Hypothalamus (tissue), 51 donors: ENCODE measurements around the gene RPL7A.
"Not testable (repeated sequence)": the region's sequence is repeated elsewhere in the genome, so short reads cannot be mapped to it uniquely, and the experiment has no call there.

Experiments
- DNase-seq, 51 donors: peaks; one replicate each; lab custom pipeline; 2025; lab: John Stamatoyannopoulos, UW

Gene RPL7A

DNA sequence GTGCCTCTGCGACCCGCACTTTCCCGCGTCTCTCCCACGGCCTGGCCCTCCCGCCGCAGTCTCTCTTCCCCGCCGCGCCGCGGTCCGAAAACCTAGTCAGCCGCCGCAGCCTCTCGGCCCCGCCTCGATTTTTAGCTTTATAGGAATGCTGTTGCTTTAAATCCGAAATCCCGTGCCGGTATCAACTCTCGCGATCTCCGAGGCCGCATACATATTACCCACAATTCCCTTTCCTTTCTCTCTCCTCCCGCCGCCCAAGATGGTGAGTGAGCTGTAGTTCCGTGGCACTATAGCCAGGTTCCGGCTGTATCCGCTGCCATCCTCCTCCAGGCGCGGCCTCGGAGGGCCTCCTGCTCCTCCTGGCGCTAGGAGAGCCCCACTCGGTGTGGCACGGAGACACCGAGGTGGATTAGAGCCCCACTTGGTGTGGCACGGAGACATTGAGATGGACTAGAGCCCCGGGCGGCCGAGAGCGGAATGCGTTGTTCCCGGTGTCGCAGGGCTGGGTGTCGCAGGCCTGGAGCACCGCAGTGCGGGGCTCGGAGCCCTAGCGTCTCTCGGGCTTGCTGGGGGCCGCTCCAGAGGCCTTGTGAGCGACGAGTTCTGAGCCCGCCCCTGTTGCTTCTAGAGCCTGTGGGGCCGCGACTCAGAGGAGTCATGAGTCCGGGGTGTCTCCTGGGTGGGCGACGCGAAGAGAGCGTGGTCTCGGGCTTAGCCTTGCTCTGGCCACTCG lies at the start of gene RPL7A, which contains the start of gene MED22:
TSS of gene RPL7A (plus strand) at position 234 of the 733 bp plus-strand sequence. CDS start at position 260, 26 bp downstream.
TSS of gene MED22 (minus strand) at position 147 of the 733 bp plus-strand sequence. CDS start 1,469 bp downstream, outside the sequence.
- peak; percentile 41 to 95 (median 78) for DNase-seq

DNA sequence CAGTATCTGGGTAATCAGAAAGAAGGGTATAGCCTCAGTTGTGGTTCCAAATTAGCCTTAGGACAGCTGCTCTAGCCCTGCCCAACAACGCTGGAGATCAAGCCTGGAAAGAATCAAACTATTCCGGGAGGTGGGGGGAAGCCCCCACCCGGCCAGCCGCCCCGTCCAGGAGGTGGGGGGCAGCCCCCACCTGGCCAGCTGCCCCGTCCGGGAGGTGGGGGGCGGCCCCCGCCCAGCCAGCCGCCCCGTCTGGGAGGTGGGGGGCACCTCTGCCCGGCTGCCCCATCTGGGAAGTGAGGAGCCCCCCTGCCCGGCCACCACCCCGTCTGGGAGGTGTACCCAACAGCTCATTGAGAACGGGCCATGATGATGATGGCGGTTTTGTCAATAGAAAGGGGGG lies 48.0 kb upstream of the RPL7A start:
- DNase-seq: not testable (repeated sequence)

DNA sequence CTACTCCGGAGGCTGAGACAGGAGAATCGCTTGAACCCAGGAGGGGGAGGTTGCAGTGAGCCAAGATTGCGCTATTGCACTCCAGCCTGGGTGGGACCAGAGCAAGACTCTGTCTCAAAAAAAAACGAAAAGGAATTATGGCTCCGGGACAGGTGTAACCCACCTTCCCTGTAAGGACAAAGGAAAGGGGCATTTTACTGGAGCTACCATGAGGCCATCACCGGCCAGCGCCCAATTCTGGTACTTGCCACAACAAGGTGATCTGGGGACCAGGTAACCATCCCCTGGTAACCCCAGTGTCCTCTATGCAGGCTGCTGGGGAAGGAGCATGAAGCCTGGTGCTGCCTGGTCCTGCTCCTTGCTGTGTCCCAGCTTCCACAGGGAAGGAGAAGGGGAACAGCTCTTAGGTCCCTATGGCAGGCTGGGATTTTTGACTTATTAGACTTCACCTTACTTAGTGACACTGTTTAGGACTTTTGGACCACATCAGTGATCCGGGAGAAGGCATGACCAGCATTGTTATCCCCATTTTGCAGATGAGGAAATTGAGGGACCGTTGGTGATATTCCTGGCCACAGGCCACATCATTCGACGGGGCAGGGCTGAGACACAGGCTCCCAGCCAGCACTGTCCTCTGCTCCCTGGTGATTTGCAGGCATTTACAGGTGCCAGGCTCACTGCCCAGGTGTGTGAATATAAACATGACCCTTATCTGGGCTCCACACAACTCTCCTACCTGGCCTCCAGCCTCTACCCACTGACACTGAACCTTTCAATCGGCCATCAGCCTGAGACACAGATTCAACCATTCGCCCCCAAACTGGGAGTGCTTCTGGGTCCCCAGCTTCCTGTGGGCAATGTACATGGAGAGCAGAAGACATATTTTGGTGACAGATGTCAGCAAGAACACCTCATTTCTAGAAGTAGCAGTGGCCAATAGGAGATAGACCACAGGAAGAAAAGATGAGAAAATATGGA lies 46.5 kb upstream of the RPL7A start:
- DNase-seq: no peak

DNA sequence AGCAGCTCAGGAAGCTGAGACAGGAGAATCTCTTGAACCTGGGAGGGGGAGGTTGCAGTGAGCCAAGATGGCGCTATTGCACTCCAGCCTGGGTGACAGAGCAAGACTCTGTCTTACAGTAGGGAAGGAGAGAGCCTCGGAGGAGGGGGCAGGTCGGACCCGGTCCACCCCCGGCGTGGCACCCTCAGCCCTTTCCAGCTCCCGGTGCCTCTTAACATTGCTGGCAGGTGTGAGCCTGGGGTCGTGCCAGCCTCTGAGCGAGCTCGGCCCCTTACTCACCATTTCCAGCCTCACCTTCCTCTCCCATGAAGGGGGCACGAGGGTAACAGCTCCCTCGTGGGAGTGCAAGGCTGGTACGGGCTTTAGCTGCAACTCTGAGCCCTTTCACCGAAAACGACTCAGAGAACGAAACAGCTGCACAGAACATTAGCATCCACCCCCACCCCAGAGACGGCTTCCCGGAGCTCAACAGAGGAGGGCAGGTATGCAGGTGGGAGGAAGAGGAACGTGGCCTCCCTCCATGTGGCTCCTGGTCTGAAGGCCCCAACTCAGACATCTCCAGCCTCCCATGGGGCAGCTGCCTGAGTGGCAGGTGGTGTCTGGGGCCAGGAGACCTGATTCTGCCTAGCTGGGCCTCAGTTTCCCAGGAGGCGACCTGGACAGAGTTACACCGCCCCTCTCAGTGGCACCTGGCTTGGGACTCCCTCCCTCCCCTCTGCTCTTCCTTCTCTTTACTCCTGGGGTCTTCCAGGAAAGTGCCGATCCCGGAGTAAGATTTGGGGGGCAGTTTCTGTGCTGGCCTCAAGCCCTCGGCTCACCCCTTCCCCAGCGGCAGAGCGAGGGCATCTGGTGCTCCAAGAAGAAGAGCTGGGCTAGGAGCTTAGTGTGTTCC lies 44.5 kb upstream of the RPL7A start:
- no peak for DNase-seq

DNA sequence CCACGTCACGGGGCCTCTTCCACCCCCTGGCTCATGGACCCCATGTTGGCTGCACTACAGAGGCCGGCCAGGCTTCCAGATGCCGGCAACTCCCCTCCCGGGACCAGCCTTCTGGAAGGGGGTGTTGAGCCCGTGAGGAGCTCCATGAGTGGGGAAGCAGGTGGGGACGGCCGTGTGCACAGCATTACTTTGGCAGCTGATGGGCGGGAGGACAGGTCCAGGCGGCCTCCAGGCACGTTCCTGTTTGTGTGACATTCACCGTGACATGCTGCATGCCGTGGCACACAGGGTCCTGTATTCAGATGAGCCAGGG lies 43.9 kb upstream of the RPL7A start:
- no peak for DNase-seq

DNA sequence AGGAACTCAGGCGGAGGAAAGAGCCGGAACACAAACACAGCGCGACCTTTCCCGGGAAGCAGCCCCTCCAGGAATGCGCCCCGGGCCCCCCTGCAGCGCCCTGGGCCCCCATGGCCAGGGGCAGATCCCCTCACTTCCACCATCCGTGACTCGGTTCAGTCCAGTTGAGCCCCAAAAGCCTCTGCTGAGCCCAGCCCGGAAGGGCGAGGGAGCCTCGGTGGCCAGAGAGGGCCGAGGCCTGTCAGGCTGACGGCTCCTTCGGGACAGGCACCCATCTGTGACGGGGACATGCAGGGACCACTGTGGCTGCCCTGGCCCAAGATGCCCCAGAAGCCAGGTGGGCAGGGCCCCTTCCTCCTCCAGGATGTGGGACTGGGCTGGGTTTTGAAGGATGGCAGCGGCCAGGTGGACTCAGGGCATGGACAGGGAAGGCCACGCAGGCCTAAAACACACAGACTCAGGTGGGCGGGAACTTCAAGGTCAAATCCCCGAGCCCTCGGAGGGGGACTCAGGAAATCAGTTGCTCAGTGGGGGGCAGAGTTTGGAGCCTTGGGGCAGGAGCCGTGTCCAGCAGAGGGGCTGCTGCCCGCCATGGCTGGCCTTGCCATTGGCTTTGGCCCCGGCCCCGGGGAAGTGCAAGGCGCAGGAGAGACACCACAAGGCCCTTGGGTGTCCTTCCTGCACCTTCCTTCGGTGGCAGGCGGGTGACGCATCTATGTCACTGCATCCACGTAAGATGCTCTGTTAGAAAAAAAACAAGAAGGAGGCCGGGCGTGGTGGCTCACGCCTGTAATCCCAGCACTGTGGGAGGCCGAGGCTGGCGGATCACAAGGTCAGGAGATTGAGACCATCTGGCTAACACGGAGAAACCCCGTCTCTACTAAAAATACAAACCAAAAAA lies 43.3 kb upstream of the RPL7A start:
- no peak for DNase-seq

DNA sequence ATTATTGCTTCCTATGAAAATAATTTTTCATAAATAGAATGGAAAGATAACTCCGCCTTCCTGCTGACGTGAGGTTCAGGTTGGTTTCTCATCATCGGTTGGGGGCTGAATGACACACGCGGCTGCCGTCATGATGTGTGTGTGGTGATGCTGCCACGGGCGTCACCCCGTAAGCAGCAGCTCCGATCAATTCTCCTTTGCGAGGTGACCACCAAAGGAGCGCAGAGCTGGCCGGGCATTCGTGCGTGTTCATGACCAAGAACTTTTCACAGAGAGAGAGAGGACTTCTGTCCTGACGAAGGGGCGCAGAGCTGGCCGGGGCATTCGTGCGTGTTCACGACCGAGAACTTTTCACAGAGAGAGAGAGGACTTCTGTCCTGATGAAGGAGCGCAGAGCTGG lies 42.3 kb upstream of the RPL7A start:
- DNase-seq: no peak

DNA sequence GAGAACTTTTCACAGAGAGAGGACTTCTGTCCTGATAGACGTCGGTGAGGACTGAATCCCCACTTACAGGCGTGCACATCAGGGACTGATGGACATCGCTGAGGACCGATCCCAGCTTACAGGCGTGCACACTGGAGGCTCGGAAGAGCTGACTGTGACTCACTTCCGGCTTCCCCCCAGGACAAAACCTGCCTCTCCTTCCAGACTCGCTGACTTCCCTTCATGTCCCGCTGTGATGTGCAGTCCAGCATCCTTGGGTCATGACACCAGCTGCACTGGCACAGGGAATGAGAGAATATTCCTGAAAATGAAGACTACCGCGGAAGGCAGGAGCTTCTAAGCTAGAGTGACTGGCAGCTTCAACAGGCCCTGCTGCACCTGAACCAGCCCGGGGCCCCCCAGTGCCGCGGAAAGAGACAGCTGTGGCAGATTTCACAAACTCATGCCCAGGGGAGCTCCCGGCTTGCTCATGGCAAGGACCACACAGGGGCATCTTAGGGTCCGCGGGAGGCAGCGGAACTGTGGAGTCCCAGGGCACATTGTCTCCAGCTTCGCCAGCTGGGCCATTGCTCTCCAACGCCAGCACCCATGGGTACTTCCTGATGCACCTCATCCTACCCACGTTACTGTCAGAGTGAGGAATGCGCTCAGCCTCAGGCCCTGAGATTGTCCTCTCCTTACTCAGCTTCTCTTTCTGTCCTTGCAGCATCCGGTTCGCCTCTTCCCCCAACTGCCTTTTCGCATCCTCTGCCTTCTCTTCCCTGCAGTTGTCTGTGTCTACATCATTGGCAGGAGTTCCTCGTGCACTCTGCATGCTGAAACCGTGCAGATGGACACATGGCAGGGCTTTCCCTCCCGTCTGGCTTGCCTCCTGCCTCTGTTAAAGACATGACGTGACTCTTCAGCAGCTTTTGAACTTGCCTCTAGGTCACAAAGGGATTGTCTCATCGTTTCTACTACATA lies 41.5 kb upstream of the RPL7A start:
- DNase-seq: no peak

DNA sequence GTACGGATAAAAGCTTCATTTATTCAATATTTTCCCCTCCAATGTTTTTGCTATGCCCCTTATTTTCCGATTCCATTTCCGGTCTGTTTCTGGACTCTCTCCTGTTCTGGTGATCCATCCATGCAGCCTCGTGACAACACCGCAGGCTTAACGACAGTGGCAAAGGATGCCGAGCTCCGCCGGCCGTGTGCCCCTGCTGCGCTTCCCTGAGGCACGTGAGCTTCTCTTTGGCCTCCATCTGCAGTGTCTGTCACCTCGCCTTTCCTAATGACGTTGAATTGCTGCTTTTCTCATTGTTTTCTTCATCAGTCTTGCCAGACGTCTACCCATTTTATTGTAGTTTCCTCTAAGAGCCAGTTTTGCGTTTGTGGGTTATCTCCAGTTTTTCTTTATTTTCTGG lies 40.7 kb upstream of the RPL7A start:
- no peak for DNase-seq

DNA sequence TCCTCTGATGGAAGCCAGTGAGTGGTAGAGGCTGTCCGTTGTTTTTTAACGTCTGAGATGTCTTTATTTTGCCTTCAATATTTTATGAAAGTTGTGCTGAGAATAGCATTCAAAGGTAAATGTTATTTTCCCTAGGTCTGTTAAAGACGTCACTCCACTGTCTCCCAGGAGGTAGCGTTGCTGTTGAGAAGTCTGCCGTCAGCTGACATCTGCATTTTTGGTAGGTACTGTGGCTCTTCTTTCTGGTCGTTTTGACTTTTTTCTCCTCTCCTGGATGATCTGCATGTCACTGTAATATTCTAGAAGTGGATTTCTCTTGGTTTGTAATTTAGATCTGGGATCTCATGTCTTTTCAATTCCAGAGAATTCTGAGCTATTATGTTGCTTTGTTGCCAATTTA lies 38.4 kb upstream of the RPL7A start:
- no peak for DNase-seq

DNA sequence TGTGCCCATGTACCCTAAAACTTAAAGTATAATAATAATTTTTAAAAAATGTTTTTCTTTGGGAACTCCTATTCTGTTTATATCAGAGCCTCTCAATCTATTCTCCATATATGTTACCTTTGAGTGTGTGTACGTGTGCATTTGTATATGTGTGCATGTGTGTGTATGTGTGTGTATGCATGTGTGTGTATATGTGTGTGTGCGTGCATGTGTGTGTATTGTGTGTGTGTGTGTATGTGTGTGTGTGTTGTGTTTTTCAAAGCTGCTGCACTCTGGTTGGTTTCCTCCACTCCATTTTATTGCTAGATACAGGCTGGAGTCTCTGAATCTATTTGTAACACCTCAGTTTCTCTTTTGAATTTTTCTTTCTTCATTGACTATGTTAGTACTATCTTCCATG lies 32.0 kb upstream of the RPL7A start:
- no peak for DNase-seq

DNA sequence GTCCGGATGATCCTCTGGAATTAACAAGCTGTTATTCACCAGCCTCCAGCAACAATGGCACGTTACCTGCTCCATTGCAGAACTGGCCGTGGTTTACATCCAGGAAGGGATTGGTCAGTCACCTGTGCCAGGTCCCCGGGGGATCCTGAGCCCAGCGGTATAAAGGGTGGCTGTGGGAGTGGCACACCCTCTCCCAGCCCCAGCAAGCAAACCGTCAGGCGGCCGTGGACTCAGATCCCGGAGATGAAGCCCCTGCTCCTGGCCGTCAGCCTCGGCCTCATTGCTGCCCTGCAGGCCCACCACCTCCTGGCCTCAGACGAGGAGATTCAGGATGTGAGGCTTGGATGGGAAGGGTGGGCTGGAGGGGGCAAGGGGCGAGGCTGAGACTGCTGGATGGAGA lies 30.5 kb upstream of the RPL7A start:
- DNase-seq: not testable (repeated sequence)

DNA sequence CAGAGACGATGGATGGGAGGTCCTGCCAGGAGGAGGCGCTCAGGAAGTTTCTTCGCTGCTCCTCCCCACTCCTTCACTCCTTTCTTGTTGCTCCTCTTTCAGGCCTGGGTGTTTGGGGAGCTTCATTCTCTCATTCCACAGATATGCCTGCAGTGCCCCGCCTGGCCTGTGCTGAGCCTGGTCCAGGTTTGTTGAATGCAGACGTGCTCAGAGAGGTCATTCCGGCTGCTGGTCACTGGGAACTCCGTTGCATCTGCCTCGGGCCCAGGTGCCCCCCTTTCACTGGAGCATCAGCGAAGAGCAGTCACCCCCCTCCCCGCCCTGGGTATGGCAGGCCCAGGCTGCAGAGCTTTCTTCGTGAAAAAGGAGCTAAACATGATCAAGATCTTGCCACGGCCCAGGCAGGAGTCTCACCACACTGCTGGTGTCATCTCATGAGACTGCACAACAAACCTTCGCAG lies 27.6 kb upstream of the RPL7A start:
- no peak for DNase-seq

DNA sequence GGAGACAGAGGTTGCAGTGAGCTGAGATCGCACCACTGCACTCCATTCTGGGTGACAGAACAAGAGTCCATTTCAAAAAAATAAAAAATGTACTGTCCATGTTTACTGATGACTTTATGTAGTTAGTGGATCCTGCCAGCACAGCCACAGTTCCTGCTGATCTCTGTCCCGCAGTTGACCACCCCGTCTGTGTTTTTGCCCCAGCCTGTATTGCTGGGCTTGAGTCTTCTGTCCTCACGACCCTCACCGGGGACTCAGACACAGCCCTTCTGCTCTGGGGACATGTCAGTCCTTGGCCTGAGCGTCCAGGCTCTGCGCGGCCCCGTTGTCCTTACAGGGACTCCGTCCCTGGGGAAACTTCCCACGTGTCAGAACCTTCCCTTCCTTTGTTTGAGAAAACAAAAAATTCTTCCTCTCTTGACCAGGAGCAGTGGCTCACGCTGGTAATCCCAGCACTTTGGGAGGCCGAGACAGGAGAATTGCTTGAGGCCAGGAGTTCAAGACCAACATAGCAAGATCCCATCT lies 26.5 kb upstream of the RPL7A start:
- DNase-seq: no peak

DNA sequence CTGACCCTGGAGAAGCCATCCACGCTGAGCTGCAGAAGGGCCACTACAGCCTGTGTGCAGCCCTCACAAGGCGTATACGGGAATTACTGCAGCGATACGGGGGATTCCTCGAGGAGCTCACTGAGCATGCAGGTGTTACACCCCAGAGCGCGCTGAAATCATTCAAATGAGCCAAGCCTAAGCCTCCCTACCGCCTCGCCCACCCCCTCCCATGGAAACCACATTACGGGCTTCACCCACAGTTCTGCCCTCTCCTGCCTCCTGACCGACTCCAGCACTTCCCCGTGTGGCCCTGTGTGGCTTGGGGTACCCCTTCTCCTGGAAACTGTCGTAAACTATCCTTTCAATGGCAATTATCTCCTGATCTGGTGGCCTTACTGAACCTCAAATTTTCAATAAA lies 25.3 kb upstream of the RPL7A start:
- DNase-seq: no peak

DNA sequence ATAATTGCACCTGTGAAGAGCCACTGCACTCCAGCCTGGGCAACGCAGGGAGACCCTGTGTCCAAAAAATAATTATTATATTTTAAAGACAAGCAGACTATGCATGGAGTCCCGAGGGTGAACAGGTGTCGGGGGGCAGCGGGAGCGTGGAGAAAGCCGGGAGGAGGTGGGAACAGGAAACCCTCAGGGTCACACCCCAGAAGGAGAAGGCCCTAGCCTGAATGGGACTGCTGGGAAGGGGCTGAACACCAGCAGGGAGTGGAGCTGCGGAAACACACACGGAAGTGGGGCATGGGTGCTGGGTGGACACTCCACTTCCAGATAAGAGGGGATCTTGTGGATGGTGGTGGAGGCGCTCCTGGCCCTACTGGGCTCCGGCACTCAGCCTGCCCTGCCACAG lies 24.8 kb upstream of the RPL7A start:
- DNase-seq: no peak

DNA sequence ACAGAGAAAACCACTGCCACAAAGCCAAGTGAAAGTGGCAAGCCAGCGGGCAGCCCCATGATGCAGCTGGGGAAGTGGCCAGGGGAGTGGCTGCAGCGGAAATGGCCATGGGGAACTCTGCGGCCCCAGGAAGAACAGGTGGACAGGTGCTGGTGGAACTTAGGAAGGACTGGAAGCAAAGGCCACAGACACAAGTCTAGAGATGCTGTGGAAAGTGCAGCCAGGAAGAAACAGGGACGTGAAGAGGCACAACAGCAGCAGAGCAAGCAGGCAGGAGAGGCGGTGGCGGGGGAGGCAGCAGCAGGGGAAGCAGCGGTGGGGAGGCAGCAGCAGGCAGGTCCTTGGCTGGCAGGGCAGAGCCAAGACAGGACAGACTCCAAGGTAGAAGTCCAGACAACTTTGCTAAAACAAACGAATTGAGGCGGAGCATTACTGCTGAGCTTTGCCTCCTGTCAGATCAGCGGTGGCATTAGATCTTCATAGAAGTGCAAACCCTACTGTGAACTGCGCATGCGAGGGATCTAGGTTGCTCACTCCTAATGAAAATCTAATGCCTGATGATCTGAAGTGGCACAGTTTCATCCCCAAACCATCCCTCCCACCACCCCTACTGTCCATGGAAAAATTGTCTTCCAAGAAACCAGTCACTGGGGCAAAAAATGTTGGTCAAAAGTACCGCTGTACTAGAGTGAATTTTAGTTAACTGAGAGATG lies 23.9 kb upstream of the RPL7A start:
- DNase-seq: no peak

DNA sequence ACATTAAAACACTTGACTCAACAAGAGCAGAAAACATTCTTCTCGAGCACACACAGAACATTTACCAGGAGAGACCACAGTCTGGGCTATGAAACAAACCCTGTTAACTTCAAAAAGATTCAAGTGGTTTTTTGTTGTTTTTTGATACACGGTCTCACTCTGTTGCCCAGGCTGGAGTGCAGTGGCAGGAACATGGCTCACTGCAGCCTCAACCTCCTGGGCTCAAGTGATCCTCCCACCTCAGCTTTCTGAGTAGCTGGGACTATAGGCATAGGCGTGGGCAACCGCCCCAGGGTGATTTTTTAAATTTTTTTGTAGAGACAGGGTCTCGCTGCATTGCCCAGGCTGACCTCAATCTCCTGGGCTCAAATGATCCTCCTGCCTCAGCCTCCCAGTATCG lies 21.0 kb upstream of the RPL7A start:
- not testable (repeated sequence) for DNase-seq
